ENCODE results near the gene MYOG.

Gene MYOG

GRCh38 chr1:203085528-203086406 lies at the start of gene MYOG:
Gene MYOG (minus strand): TSS chr1:203086012. CDS start chr1:203085961, 51 bp downstream.
- DNase-seq (ENCODE audit: extremely low spot score, insufficient read length, low read depth): no peak
- FAIRE-seq: no peak

GRCh38 chr1:203133970-203134725 lies 48.3 kb upstream of the MYOG start:
- FAIRE-seq (no peak), DNase-seq (ENCODE audit: extremely low spot score, insufficient read length, low read depth) (no peak)

- FAIRE-seq (no peak), DNase-seq (ENCODE audit: extremely low spot score, insufficient read length, low read depth) (no peak)
These were observed 45.9 kb upstream of the MYOG start for GRCh38 chr1:203131548-203132200.

GRCh38 chr1:203130358-203130985 lies 44.7 kb upstream of the MYOG start:
- FAIRE-seq (no peak), DNase-seq (ENCODE audit: extremely low spot score, insufficient read length, low read depth) (no peak)

- DNase-seq (ENCODE audit: extremely low spot score, insufficient read length, low read depth) (no peak), FAIRE-seq (no peak)
These were observed 43.9 kb upstream of the MYOG start for GRCh38 chr1:203129501-203130231.

GRCh38 chr1:203128716-203129500 lies 43.1 kb upstream of the MYOG start:
- DNase-seq (ENCODE audit: extremely low spot score, insufficient read length, low read depth) (no peak), FAIRE-seq (no peak)

GRCh38 chr1:203128431-203128715 lies 42.6 kb upstream of the MYOG start:
- DNase-seq (ENCODE audit: extremely low spot score, insufficient read length, low read depth): no peak
- FAIRE-seq: no peak

GRCh38 chr1:203127666-203128430 lies 42.0 kb upstream of the MYOG start, which contains the start of gene ADORA1:
Gene ADORA1 (plus strand): TSS chr1:203127726. CDS start chr1:203128842, 1,116 bp downstream.
- no peak for FAIRE-seq
- no peak for DNase-seq (ENCODE audit: extremely low spot score, insufficient read length, low read depth)

- FAIRE-seq: no peak
These were observed 41.3 kb upstream of the MYOG start for GRCh38 chr1:203126866-203127665.

GRCh38 chr1:203126151-203126865 lies 40.5 kb upstream of the MYOG start:
- FAIRE-seq (no peak), DNase-seq (ENCODE audit: extremely low spot score, insufficient read length, low read depth) (no peak)

More at GRCh38 chr1:203126866-203127665, 41.3 kb upstream of the MYOG start:
- DNase-seq (ENCODE audit: extremely low spot score, insufficient read length, low read depth): no peak

GRCh38 chr1:203124546-203125317 lies 38.9 kb upstream of the MYOG start:
- DNase-seq (ENCODE audit: extremely low spot score, insufficient read length, low read depth) (no peak), FAIRE-seq (no peak)

- FAIRE-seq (no peak), DNase-seq (ENCODE audit: extremely low spot score, insufficient read length, low read depth) (no peak)
These were observed 38.2 kb upstream of the MYOG start for GRCh38 chr1:203124011-203124410.

- DNase-seq (ENCODE audit: extremely low spot score, insufficient read length, low read depth) (no peak), FAIRE-seq (no peak)
These were observed 36.3 kb upstream of the MYOG start for GRCh38 chr1:203122159-203122558.

GRCh38 chr1:203121186-203122015 lies 35.6 kb upstream of the MYOG start:
- FAIRE-seq: no peak
- no peak for DNase-seq (ENCODE audit: extremely low spot score, insufficient read length, low read depth)

All from GM18507 (cell line).